Activated naive CD4-positive, alpha-beta T cell treated with anti-CD3 and anti-CD28 coated beads for 36 hours (primary cell): ENCODE results near the gene ASIC1. TPM values are rescaled to one million over a fixed set of nuclear protein-coding genes. Genes with fewer than 3 reads are reported as not detected.
A peak's percentile ranks its signal among the peaks of the same experiment; 100 is the strongest.

Source experiments
- CTCF ChIA-PET: fragments of 350-600 bp; sonication (Branson Sonifier 250); formaldehyde crosslinking; loops from one replicate; lab custom pipeline; 2021; ENCODE audit warnings: antibody characterized with exemption; lab: Charles Lee
- DNase-seq: peaks from one replicate; pipeline ENCODE4 v3.0.0-alpha.2; 2020
- H3K27ac Mint-ChIP-seq: one replicate; pipeline ENCODE4 v1.8.0; 2021; ENCODE audit warnings: mild to moderate bottlenecking, mixed read lengths
- H3K27me3 Mint-ChIP-seq: one replicate; pipeline ENCODE4 v1.8.0; 2021; ENCODE audit warnings: low read depth, mixed read lengths
- H3K36me3 Mint-ChIP-seq: one replicate; pipeline ENCODE4 v1.8.0; 2021; ENCODE audit warnings: low read depth, mixed read lengths
- H3K4me1 Mint-ChIP-seq: one replicate; pipeline ENCODE4 v1.8.0; 2021; ENCODE audit warnings: low read depth, mixed read lengths
- H3K4me3 Mint-ChIP-seq: one replicate; pipeline ENCODE4 v1.8.0; 2021; ENCODE audit warnings: mild to moderate bottlenecking, moderate library complexity, mixed read lengths
- H3K9me3 Mint-ChIP-seq: one replicate; pipeline ENCODE4 v1.8.0; 2021; ENCODE audit warnings: mixed read lengths
- intact Hi-C: fragments of 100-400 bp; cut with micrococcal nuclease; formaldehyde crosslinking; loops from one replicate; pipeline ENCODE4 v1.15.1; 2023
- total RNA-seq, 2 experiments: library from RNA; stranded (reverse); gene quantifications; one replicate each; pipeline ENCODE4 v1.2.3, GENCODE V29; 2021

Gene ASIC1
- total RNA-seq, 2 experiments from 2014 or later: 3.2 to 3.7 TPM

DNA sequence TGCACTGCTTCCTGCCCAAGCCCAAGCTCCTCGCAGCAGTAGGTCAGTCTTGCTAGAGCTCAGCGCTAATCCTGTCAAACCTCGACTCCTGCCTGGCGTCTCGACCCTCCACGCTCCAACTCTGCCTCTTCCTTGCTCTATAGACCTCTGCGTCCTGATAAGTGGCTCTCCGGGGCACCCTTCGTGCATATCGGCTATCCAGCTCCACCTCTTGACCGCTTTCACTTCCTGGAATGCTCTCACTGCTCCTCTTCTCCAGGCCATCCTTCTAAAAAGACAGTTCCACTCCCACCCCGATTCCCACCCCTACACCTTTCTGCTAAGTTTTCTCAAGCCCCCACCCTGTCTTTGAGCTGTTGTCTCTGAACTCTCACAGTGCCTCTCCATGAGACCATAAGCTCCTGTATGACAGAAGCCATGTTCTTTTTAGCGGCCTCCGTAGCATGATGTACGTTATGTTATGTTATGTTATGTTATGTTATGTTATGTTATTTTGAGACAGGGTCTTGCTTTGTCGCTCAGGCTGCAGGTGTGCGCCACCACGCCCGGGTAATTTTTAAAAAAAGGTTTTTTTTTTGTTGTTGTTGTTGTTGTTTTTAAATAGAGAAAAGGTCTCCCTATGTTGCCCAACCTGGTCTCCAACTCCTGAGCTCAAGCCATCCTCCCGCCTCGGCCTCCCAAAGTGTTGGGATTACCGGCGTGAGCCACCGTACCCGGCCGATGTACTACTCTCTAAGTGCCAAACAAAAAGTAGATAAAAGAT lies 55.2 kb downstream of the ASIC1 start:
- H3K4me1 Mint-ChIP-seq: peaks cover 40% of the 10 kb centered on the region
- CTCF ChIA-PET: interaction anchor here (0.6 to 4.6 kb wide), 31 partner anchors 11 to 229 kb away, joined by 3 to 60 read pairs (median 9); partner anchors contain the start of genes CERS5, GPD1, RACGAP1 and SMARCD1
- no peaks in the 10 kb centered on the region for H3K9me3 Mint-ChIP-seq
- H3K27me3 Mint-ChIP-seq: no peaks in the 10 kb centered on the region
- H3K27ac Mint-ChIP-seq: peak overlapping the region; percentile 91
- H3K4me3 Mint-ChIP-seq: peak overlapping the region; percentile 89
- no peak for DNase-seq
- peaks cover 7% of the 10 kb centered on the region for H3K36me3 Mint-ChIP-seq
- intact Hi-C loops: loop anchor here (1.0 to 2.0 kb wide), 6 partner anchors 14 to 652 kb away; partner anchors contain the start of genes ATF1, CERS5, LARP4 and LIMA1

DNA sequence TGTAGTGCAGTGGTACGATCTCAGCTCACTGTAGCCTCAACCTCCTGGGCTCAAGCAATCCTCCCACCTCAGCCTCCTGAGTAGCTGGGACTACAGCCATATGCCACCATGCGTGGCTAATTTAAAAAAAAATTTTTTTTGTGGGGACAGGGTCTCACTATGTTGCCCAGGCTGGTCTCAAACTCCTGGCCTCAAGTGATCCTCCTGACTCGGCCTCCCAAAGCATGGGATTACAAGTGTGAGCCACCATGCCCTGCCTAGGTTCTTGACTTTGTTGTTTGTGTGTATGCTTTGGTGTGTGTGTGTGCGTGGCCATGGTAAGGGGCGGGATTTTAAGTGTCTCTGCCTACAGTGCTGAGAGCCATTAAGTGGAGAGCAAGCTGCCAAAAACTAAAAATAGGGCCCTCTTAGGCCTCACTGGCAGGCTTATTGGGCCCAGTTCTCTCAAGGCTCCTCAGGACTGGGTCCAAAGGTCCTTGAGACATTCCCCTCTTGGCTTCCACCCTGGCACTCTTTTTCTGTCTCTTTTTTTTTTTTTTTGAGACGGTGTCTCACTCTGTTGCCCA lies 59.7 kb downstream of the ASIC1 start:
- intact Hi-C loops: no loop called here
- Mint-ChIP-seq H3K27ac (no peak overlapping the region), H3K9me3 (no peaks in the 10 kb centered on the region), H3K4me1 (peaks cover 36% of the 10 kb centered on the region), H3K4me3 (no peak overlapping the region), H3K36me3 (peaks cover 9% of the 10 kb centered on the region), H3K27me3 (no peaks in the 10 kb centered on the region)
- DNase-seq: no peak
- CTCF ChIA-PET: interaction anchor here (0.6 to 1.7 kb wide), 4 partner anchors 15 to 59 kb away, joined by 3 to 8 read pairs (median 4); no protein-coding TSS in a partner anchor

DNA sequence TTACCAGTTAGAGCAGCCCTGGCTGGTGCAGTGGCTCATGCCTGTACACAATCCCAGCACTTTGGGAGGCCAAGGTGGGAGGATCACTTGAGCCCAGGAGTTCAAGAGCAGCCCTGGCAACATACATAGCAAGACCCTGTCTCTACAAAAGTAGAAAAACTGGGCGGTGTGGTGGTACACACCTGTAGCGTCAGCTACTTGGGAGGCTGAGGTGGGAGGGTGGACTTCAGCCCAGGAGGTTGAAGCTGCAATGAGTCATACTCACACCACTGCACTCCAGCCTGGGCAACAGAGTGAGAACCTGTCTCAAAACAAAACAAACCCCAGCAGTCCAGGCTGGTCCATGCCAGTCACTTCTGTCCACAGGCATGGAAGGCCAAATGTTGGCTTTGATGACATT lies 62.0 kb downstream of the ASIC1 start:
- DNase-seq: no peak
- Mint-ChIP-seq H3K27me3 (no peaks in the 10 kb centered on the region), H3K4me1 (peaks cover 30% of the 10 kb centered on the region), H3K36me3 (peaks cover 15% of the 10 kb centered on the region), H3K4me3 (no peak overlapping the region), H3K27ac (no peak overlapping the region), H3K9me3 (no peaks in the 10 kb centered on the region)
- CTCF ChIA-PET: interaction anchor here (1.0 kb wide), 3 partner anchors 9 to 56 kb away, joined by 3 to 5 read pairs (median 4); no protein-coding TSS in a partner anchor
- intact Hi-C loops: no loop called here

DNA sequence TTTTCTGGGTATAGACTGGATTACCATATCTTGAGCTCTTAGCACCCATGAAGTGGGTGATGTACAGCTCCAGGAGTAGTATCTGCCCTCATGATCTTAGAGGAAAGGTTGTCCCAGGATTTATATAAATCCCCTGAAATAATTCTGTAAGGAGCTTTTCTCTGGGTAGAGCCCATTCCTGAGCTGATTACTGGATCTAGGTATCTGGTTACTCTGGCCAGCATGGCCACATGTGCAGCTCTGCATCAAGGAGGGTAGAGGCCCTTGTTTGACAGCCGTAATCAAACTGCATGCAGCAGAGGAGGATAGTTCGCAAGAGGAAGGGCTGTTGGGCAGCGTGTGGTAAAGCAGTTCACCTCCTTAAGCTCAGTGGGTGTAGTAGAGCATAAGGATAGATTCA lies 63.1 kb downstream of the ASIC1 start:
- H3K4me1 Mint-ChIP-seq: peaks cover 32% of the 10 kb centered on the region
- no peak for DNase-seq
- no peaks in the 10 kb centered on the region for H3K9me3 Mint-ChIP-seq
- no peaks in the 10 kb centered on the region for H3K27me3 Mint-ChIP-seq
- CTCF ChIA-PET: interaction anchor here (1.0 to 1.3 kb wide), 2 partner anchors 12 to 194 kb away, joined by 3 to 9 read pairs; no protein-coding TSS in a partner anchor
- no peak overlapping the region for H3K4me3 Mint-ChIP-seq
- intact Hi-C loops: no loop called here
- no peak overlapping the region for H3K27ac Mint-ChIP-seq
- H3K36me3 Mint-ChIP-seq: peaks cover 11% of the 10 kb centered on the region

DNA sequence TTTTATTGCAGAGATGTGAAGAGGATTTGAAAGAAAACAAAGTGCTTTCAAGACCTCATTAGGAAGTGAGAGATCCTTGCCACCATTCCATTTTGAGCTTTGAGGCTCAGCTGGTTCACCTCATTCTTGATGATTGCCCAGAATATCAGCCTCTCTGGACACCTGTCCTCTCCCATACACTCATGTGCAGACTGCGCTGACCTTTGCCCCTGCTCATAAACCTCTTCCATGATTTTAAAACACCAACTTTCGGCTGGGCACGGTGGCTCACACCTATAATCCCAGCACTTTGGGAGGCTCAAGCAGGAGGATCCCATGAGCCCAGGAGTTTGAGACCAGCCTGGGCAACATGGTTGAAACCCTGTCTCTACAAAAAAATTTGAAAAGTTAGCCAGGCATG lies 63.6 kb downstream of the ASIC1 start:
- intact Hi-C loops: no loop called here
- peaks cover 8% of the 10 kb centered on the region for H3K36me3 Mint-ChIP-seq
- H3K4me1 Mint-ChIP-seq: peaks cover 32% of the 10 kb centered on the region
- no peaks in the 10 kb centered on the region for H3K9me3 Mint-ChIP-seq
- no peak overlapping the region for H3K27ac Mint-ChIP-seq
- CTCF ChIA-PET: interaction anchor here (1.0 to 1.6 kb wide), 3 partner anchors 10 to 194 kb away, joined by 3 to 9 read pairs (median 4); partner anchors contain the start of gene COX14
- H3K4me3 Mint-ChIP-seq: no peak overlapping the region
- DNase-seq: no peak
- H3K27me3 Mint-ChIP-seq: no peaks in the 10 kb centered on the region

DNA sequence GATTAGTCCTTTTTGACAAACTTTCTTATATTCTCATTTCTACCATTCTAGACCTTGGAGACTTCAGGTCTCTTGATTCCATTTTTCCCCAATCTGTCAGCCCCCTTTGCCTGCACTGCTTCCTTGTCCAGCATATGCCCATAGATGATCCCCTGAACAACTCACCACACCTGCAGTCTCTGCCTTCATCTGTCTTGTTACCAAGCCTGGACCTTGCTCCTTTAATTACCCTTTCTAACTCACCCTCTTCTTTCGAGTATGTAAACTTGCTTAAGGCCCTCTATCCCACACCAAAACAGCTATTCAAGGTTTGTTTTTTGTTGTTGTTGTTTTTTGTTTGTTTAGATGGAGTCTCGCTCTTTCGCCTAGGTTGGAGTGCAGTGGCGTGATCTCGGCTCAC lies 64.2 kb downstream of the ASIC1 start:
- CTCF ChIA-PET: interaction anchor here (1.6 kb wide), 1 partner anchor 10 kb away, joined by 4 read pairs; the partner anchor contains the start of gene COX14
- no peak for DNase-seq
- no peaks in the 10 kb centered on the region for H3K27me3 Mint-ChIP-seq
- no peaks in the 10 kb centered on the region for H3K9me3 Mint-ChIP-seq
- no peak overlapping the region for H3K4me3 Mint-ChIP-seq
- H3K36me3 Mint-ChIP-seq: peaks cover 8% of the 10 kb centered on the region
- peaks cover 26% of the 10 kb centered on the region for H3K4me1 Mint-ChIP-seq
- intact Hi-C loops: no loop called here
- H3K27ac Mint-ChIP-seq: no peak overlapping the region

DNA sequence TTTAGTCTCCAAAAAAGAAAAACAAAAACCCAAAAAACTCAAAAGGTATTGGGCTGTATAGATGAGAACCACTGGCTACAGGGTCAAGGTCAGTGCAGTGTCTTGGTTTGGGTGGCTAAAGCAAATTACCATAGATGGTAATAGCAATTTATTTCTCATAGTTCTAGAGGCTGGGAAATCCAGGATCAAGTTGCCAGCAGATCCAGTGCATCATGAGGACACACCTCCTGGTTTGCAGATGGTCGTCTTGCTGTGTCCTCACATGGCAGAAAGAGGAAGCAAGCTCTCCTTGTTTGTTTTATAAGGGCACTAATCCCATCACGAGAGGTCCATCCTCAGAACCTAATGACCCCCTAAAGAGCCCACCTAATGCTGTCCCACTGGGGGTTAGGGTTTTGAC lies 65.8 kb downstream of the ASIC1 start:
- DNase-seq: no peak
- H3K27ac Mint-ChIP-seq: no peak overlapping the region
- no peaks in the 10 kb centered on the region for H3K27me3 Mint-ChIP-seq
- no peak overlapping the region for H3K4me3 Mint-ChIP-seq
- H3K9me3 Mint-ChIP-seq: no peaks in the 10 kb centered on the region
- H3K4me1 Mint-ChIP-seq: peaks cover 22% of the 10 kb centered on the region
- intact Hi-C loops: no loop called here
- H3K36me3 Mint-ChIP-seq: peaks cover 14% of the 10 kb centered on the region
- CTCF ChIA-PET: interaction anchor here (0.6 kb wide), 1 partner anchor 31 kb away, joined by 3 read pairs; no protein-coding TSS in a partner anchor

DNA sequence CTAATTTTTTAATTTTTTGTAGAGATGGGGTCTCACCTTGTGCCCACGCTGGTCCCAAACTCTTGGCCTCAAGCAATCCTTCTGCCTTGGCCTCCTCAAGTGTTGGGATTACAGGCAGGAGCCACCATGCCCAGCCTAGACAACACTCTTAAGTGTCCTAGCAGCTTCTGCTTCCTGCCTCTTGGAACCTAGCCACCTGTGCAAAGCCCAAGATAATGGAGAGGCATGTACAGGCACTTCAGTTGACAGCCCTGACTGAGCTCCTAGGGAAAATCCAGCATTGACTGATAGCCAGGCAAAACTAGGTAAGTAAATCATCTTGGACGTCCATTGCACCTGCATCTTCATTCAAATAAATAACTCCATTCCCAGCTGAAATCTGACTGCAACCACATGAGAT lies 70.2 kb downstream of the ASIC1 start:
- Mint-ChIP-seq H3K36me3 (peaks cover 24% of the 10 kb centered on the region), H3K4me1 (peaks cover 18% of the 10 kb centered on the region)
- CTCF ChIA-PET: interaction anchor here (0.9 to 8.5 kb wide), 3 partner anchors 16 to 57 kb away, joined by 4 to 59 read pairs (median 5); partner anchors contain the start of gene COX14

DNA sequence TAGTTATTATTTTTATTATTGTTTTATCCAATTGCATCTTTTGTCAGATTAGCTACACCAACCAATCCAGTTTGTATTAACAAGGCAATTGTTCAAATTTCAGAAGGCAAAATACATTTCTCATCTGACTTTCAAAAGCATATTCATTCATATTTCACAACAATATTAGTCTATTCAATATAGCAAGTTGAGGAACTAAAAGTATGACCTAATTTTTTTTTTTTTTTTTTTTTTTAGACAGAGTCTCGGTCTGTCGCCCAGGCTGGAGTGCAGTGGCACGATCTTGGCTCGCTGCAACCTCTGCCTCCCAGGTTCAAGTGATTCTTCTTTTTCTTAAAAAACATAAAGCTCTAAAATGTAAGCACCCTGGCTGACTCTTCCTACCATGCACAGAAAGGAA lies 71.9 kb downstream of the ASIC1 start:
- CTCF ChIA-PET: interaction anchor here (0.7 to 8.5 kb wide), 10 partner anchors 9 to 55 kb away, joined by 3 to 59 read pairs (median 3); partner anchors contain the start of gene COX14
- intact Hi-C loops: no loop called here
- Mint-ChIP-seq H3K27me3 (no peaks in the 10 kb centered on the region), H3K4me3 (no peak overlapping the region), H3K9me3 (no peaks in the 10 kb centered on the region), H3K36me3 (peaks cover 22% of the 10 kb centered on the region), H3K4me1 (peaks cover 20% of the 10 kb centered on the region), H3K27ac (no peak overlapping the region)
- DNase-seq: no peak

More for the DNA sequence above, 70.2 kb downstream of the ASIC1 start:
- Mint-ChIP-seq H3K4me3 (no peak overlapping the region), H3K27ac (peak overlapping the region; percentile 26), H3K27me3 (no peaks in the 10 kb centered on the region), H3K9me3 (no peaks in the 10 kb centered on the region)
- DNase-seq: no peak
- intact Hi-C loops: loop anchor here (2.0 kb wide), 1 partner anchor 15 kb away; the partner anchor contains the start of gene COX14

DNA sequence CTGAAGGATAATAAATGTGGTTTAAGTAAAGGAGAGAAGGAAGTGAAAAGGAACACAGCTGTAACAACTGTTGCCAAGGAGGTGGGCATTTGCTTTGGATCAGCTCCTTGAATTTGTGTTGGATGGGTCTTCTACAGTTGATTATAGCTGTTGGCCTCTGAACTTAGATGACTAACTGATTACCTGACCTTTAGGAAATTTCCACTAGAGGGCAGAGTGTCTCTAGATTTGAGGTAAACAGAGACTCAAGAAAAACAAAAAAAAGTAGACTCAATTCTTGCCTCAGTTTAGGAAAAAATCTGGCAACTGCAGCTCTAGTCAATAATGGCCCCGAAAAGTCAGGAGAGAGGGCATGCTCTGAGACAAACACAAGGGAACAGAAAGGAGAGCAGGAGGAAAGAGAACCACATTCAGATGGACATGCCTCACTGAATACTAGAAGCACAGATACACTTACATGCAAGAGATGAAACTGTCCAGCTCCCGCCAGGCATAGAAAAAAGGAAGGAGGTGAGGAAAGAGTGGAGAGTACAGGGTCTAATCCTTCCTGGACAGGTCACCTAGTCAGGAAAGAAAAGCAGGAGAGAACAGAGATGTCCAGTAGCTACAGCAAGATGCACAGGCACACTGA lies 75.2 kb downstream of the ASIC1 start:
- intact Hi-C loops: loop anchor here (1.0 to 5.0 kb wide), 5 partner anchors 20 to 182 kb away; partner anchors contain the start of genes COX14 and SMARCD1
- Mint-ChIP-seq H3K4me3 (no peak overlapping the region), H3K9me3 (no peaks in the 10 kb centered on the region), H3K27ac (peak overlapping the region; percentile 81), H3K27me3 (no peaks in the 10 kb centered on the region), H3K36me3 (peaks cover 26% of the 10 kb centered on the region), H3K4me1 (peaks cover 8% of the 10 kb centered on the region)
- CTCF ChIA-PET: interaction anchor here (0.5 to 8.5 kb wide), 32 partner anchors 8 to 1203 kb away, joined by 3 to 59 read pairs (median 4); partner anchors contain the start of genes CERS5, COX14, GPD1 and SMARCD1
- DNase-seq: no peak
